DND-41 (cell line): ENCODE measurements around the gene C17orf107.

Experiments used
- ATAC-seq: fragments of 200-7000 bp; cut with Tn5 transposase; 3 replicates; pipeline ENCODE4 v1.9.1; 2021; ENCODE audit warnings: low read depth; ENCODE audit not compliant: insufficient read depth
- DNase-seq: peaks from one replicate; pipeline ENCODE4 v3.0.0-alpha.2; 2020
- H2AFZ ChIP-seq: 2 replicates; pipeline ENCODE4 v1.6.0; 2012; ENCODE audit warnings: low read depth, low read length
- H3K27ac ChIP-seq: 2 replicates; pipeline ENCODE4 v1.5.1; 2012; ENCODE audit warnings: low read length, inconsistent platforms
- H3K27me3 ChIP-seq: fragments of 200-600 bp; sonication (generic); 2 replicates; pipeline ENCODE4 v1.6.0; 2012; ENCODE audit warnings: low read length, mild to moderate bottlenecking, inconsistent platforms; ENCODE audit not compliant: insufficient read depth, poor library complexity
- H3K36me3 ChIP-seq: 2 replicates; pipeline ENCODE4 v1.5.1; 2012; ENCODE audit warnings: low read length, inconsistent platforms; ENCODE audit not compliant: insufficient read depth
- H3K4me1 ChIP-seq: 2 replicates; pipeline ENCODE4 v1.5.1; 2012; ENCODE audit warnings: mild to moderate bottlenecking, low read length; ENCODE audit not compliant: insufficient read depth
- H3K4me2 ChIP-seq: 2 replicates; pipeline ENCODE4 v1.6.0; 2012; ENCODE audit warnings: mild to moderate bottlenecking, moderate library complexity, low read length, inconsistent platforms; ENCODE audit not compliant: insufficient read depth
- H3K4me3 ChIP-seq, 2 experiments: fragments of 200-600 bp in 1 of 2; shearing (Covaris generic) in 1 of 2; 2 replicates each; pipeline ENCODE4 v1.5.1; 2012 to 2016; ENCODE audit warnings: inconsistent platforms in 2 of 2, low read length in 2 of 2, mild to moderate bottlenecking in 2 of 2, low read depth in 1 of 2, moderate library complexity in 1 of 2
- H3K79me2 ChIP-seq: 2 replicates; pipeline ENCODE4 v1.6.0; 2012; ENCODE audit warnings: low read length, inconsistent platforms; ENCODE audit not compliant: insufficient read depth
- H3K9ac ChIP-seq: 2 replicates; pipeline ENCODE4 v1.6.0; 2012; ENCODE audit warnings: low read depth, mild to moderate bottlenecking, inconsistent platforms, low read length, moderate library complexity
- H3K9me3 ChIP-seq: 2 replicates; pipeline ENCODE4 v1.5.1; 2012; ENCODE audit warnings: low read length, moderate library complexity, mild to moderate bottlenecking, inconsistent platforms; ENCODE audit not compliant: insufficient read depth, severe bottlenecking
- H4K20me1 ChIP-seq: 2 replicates; pipeline ENCODE4 v1.6.0; 2012; ENCODE audit warnings: low read length; ENCODE audit not compliant: insufficient read depth
- EZH2 ChIP-seq: IDR thresholded peaks from 3 replicates; pipeline ENCODE4 v1.6.1; 2012; ENCODE audit warnings: borderline replicate concordance, low read depth, mild to moderate bottlenecking, moderate library complexity, low read length, inconsistent platforms; ENCODE audit not compliant: severe bottlenecking
- TF ChIP-seq, protein P1 (sequence below): IDR thresholded peaks from 2 replicates; pipeline ENCODE4 v1.5.1; 2012; ENCODE audit warnings: borderline replicate concordance, low read length, moderate library complexity, mild to moderate bottlenecking; ENCODE audit not compliant: poor library complexity, severe bottlenecking; ENCODE audit errors: extremely low read depth

C17orf107 gene

DNA sequence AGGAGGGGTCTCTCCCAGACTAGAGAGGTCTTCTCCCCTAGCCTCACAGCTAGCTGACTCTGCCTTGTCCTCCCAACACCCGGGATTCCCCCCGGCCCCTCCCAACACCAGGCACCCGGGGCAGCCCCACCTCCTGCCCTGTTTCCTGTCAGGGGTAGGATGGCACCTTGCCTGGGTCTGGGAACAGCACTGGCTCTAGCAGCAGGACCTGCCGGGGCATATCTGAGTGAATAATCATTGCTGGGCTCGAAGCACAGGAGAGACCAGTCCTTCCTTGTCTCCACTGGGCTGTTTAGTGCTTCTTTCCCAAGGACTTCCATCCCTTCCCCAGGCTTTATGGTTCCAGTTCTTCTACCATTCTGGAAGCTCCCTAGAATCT, 40.5 kb upstream of the C17orf107 start:
- ATAC-seq (no peak), DNase-seq (no peak)
- no peak overlapping the region for H3K4me3 ChIP-seq
- no peak overlapping the region for H3K27ac ChIP-seq
- peaks cover 79% of the 10 kb centered on the region for H4K20me1 ChIP-seq
- H3K4me1 ChIP-seq = no peaks in the 10 kb centered on the region
- peaks cover 34% of the 10 kb centered on the region; the same call in 1 of the 2 replicates for H3K79me2 ChIP-seq
- no peaks in the 10 kb centered on the region for H3K27me3 ChIP-seq
- no peak overlapping the region for H3K4me2 ChIP-seq
- no peak overlapping the region for H3K9ac ChIP-seq
- H3K9me3 ChIP-seq = no peaks in the 10 kb centered on the region
- TF ChIP-seq EZH2 = no peak
- TF ChIP-seq, protein P1, sequence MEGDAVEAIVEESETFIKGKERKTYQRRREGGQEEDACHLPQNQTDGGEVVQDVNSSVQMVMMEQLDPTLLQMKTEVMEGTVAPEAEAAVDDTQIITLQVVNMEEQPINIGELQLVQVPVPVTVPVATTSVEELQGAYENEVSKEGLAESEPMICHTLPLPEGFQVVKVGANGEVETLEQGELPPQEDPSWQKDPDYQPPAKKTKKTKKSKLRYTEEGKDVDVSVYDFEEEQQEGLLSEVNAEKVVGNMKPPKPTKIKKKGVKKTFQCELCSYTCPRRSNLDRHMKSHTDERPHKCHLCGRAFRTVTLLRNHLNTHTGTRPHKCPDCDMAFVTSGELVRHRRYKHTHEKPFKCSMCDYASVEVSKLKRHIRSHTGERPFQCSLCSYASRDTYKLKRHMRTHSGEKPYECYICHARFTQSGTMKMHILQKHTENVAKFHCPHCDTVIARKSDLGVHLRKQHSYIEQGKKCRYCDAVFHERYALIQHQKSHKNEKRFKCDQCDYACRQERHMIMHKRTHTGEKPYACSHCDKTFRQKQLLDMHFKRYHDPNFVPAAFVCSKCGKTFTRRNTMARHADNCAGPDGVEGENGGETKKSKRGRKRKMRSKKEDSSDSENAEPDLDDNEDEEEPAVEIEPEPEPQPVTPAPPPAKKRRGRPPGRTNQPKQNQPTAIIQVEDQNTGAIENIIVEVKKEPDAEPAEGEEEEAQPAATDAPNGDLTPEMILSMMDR = no peak
- H3K36me3 ChIP-seq = peaks cover 31% of the 10 kb centered on the region
- H2AFZ ChIP-seq = no peak overlapping the region

DNA sequence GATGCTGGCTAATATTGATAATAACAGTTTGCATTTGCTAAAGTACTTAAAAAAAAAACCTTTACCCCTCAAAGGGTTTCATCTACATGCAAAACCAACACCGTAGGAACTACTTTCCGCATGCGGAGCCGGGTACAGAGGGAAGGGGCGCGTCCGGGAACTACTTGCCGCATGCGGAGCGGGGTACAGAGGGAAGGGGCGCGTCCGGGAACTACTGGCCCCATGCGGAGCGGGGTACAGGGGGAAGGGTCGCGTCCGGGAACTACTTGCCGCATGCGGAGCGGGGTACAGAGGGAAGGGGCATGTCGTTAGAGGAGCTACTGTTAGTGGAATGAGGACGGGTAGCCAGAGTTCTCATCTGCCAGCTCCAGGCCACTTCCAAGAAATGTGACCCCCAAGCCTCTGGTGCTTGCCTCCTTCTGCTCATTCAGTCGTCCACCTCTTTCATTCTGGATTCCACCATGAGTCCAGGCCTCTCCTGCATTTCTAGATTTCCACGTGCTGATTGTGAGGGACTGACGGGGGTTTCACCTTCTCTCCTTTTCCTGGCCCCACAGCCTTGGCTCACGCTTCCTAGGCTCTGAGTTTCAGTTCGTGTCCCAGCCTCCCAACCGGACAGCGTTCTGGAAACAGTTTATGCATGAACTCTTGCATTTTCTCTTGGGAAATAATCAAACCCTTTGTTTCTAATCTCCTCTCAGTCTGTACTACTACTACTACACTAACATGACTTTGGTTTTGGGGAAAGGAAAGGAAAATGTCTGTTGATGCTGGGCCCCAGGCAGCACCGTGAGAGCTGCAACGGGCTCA, 39.3 kb upstream of the C17orf107 start:
- no peak overlapping the region for H3K4me2 ChIP-seq
- no peaks in the 10 kb centered on the region for H3K4me1 ChIP-seq
- H3K27ac ChIP-seq = no peak overlapping the region
- ATAC-seq (no peak), DNase-seq (no peak)
- TF ChIP-seq, protein P1 = no peak
- TF ChIP-seq EZH2 = no peak
- H3K9ac ChIP-seq = no peak overlapping the region
- H3K9me3 ChIP-seq = no peaks in the 10 kb centered on the region
- H3K36me3 ChIP-seq = peaks cover 24% of the 10 kb centered on the region
- peaks cover 68% of the 10 kb centered on the region for H4K20me1 ChIP-seq
- H3K4me3 ChIP-seq = no peak overlapping the region
- peaks cover 25% of the 10 kb centered on the region; the same call in 1 of the 2 replicates for H3K79me2 ChIP-seq
- no peak overlapping the region for H2AFZ ChIP-seq
- H3K27me3 ChIP-seq = no peaks in the 10 kb centered on the region

DNA sequence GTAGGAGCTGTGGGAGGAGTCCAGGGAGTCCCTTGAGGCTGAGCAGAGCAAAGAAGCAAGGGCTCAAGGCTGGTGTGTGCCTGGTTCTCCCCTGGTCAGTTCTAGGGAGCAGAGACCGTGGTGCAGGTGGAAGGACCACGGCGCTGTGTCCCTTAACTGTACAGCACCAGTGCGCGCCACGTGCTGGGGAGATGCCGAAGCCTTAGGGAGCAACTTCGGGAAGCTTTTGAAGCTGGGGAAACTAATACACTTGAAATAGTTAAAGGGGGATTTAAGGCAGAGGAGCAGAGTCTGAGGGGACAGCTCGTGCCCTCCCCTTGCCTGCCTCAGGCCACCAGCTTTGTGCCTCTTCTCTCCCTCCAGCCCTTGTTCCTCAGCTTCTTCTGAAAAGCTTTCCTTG, 38.7 kb upstream of the C17orf107 start:
- H3K4me1 ChIP-seq = no peaks in the 10 kb centered on the region
- ATAC-seq (no peak), DNase-seq (no peak)
- H3K27me3 ChIP-seq = no peaks in the 10 kb centered on the region
- H3K79me2 ChIP-seq = peaks cover 25% of the 10 kb centered on the region; the same call in 1 of the 2 replicates
- H4K20me1 ChIP-seq = peaks cover 70% of the 10 kb centered on the region
- H3K4me2 ChIP-seq = no peak overlapping the region
- no peak overlapping the region for H3K27ac ChIP-seq
- H3K4me3 ChIP-seq = no peak overlapping the region
- no peak for TF ChIP-seq EZH2
- TF ChIP-seq, protein P1 = no peak
- peaks cover 24% of the 10 kb centered on the region for H3K36me3 ChIP-seq
- H3K9me3 ChIP-seq = no peaks in the 10 kb centered on the region
- H2AFZ ChIP-seq = no peak overlapping the region
- H3K9ac ChIP-seq = no peak overlapping the region
